ENCODE results near the gene ANKH.
A peak's percentile ranks its signal among the peaks of the same experiment; 100 is the strongest.
"Not testable (repeated sequence)": the region's sequence is repeated elsewhere in the genome, so short reads cannot be mapped to it uniquely, and the experiment has no call there.

Gene ANKH

DNA sequence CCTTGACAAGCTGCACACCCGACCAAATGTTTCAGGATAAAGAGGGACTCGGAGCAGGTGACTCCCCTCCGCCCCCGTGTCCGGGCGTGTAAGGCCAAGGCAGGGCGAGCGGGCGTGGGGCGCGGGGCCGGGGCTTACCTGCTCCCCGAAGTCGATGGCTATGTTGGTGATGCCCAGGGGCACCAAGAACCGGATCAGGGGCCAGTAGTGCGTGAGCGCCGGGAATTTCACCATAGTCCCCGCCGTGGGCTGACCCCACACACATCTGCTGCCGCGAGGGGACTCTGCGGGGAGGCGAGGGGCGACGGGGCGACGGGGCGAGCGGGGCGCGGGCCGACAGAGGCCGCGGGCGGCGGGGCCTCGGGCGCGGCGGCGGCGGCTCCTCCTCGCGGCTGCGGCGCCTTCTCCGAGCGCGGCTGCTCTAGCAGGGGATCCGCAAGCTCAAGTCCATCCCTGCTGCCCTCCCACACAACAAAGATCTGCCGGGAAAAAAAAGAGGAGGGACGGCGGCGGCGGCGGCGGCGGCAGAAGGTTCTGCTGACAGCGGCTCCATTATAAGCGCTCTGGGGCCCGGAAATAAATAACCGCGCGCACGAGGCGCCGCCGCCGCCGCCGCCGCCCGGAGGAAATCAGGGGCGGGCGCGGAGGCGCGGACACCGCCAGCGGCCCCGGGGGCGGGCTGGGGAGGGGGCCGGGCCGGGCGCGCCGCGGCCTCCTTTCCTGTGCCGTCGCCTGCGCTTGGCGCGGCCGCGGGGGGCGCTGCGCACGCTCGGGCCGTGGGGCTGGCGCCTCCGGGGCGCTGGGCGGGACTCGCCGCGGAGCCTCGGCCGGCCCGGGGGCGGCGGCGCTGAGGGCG, at the start of gene ANKH:
Gene ANKH, minus strand, starts transcription at position 565 of the 856 bp plus-strand sequence. Its CDS starts 331 bp downstream, at position 234.
- DNase-seq: peak; percentile 77

DNA sequence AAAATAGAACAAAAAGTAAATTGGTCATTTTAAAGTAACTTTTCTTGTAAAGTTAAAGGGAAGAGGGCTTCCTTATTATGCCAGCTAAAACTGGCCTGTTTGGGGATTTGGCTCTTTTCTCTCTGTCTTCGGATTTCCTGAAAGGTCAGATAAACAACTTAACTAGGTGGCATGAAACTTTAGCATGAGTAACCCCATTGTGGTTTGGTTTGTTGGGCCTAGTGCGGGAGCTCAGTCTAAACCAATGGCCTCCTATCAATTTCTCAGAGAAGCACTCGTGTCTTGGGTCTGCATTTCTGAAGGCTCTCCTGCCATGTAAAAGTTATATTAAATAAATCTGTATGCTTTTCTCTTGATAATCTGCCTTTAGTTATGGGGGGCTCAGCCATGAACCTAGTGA, 48.5 kb upstream of the ANKH start:
- DNase-seq: no peak

DNA sequence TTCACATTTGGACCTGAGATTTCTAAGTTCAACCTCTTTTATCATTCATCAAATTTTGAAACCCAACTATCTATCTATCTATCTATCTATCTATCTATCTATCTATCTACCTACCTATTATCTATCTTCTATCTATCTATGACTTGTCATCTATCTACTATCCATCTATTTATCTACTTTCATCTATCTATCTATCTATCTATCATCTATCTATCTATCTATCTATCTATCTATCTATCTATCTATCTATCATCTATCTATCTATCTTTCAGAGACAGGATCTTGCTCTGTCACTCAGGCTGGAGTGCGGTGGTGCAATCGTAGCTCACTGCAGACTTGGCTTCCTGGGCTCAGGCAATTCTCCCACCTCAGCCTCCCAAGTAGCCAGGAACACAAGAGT, 47.5 kb upstream of the ANKH start:
- DNase-seq: not testable (repeated sequence)

DNA sequence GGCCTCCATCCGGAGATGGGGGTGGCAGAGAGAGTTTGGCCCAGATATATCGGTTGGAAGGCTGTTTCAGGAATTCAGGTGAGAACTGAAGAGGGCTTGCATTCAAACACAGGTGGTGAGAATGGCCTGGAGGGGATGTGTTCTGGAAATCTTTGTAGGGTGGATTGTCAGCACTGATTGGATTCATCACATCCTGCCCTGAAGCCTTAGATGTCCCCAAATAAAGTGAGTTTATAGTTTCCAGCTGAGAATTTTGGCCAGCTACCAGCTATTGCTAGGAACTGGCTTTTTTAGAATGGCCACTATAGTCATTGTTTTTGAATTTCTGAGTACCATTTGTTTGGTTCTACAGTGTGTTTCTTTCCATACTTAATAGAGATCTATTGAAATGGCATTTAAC, 46.1 kb upstream of the ANKH start:
- DNase-seq: no peak

DNA sequence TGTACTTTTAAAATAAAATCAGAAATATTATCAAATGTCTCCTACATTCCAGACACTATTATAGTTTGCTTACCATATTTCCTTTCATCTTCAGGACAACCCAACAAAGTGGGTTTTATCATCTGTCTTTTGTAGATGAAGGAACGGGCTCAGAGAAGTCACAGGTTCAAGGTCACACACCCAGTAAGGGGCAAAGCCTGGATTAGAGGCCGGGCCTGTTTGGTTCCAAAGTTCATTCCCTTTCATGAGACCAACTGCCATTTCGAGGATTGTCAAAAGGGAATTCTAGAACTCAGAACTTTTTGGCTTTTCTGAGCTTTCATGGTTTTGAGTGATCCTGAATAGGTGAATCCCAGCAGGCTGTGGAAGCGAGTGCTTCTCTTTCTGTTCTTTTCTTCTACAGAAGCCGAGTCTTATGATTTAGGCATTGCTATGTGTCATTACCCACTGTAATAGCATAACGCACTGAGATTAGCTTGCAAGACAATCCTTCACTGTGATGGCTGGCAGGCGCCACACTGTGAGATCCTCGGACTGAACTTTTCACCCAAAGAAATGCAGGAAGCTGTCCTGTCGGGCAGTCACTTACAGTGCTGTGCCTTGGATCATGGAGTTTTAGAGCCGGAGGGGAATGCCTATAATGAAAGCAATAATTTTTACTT, 43.8 kb upstream of the ANKH start:
- DNase-seq: no peak

DNA sequence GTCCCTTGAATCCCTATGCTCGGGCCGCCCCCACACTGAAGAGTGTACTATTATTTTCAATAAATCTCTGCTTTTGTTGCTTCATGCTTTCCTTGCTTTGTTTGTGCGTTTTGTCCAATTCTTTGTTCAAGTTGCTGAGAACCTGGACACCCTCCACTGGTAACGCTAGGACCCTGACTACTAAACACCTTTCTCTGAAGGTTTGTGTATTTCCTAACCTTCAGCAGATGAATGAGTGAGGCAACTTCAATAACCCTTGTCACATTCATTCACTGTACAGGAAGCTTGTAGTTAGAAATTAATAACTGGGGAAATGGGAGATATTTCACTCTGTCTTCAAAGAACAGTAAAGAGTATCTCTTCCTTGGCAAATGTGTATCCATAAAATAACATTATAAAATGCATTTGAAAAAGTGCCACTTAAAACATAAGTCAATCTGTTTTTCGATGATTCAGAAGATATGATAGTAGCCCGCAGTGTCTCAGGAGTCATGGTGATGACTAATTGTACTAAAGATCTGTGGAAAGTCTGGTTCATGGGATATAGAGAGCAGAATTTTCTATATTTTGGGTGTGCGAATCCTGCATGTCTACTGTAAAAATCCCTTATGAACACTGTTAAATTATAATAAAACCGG, 43.2 kb upstream of the ANKH start:
- DNase-seq: no peak

DNA sequence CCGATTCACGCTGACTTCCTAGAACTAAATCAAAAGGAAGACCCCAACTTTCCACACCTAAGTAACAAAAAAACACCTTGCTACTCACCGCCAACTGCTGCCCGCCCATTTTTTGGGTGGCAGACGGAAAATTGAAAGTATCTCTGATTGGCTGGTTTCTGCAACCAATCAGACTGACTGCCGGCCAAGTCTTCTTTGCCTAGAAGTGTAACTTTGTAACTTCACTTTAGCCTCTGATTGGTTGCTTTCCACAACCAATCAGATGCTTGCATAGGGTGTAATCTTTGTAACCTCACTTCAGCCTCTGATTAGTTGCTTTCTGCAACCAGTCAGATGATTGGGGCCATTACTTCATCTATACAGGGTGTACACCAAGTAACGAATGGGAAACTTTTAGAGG, 42.6 kb upstream of the ANKH start:
- DNase-seq: no peak

DNA sequence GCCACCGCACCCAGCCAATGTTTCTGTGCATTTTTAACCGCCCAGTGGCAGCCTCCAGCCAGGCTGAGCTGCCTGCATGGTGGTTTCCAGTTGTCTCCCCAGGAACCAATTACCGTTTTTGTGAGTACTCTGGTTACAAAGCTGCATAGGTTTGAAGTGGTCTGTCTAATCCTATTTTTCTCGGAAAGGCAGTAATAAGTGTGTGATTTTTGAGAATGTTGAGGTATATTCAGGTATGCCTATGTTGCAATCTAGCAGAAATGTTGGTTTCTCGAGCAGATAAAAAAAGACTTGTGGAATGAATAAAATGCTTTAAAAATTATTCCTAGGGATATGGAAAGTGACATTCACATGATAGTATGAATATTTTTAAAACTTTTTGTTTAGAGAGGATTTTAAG, 41.5 kb upstream of the ANKH start:
- no peak for DNase-seq

DNA sequence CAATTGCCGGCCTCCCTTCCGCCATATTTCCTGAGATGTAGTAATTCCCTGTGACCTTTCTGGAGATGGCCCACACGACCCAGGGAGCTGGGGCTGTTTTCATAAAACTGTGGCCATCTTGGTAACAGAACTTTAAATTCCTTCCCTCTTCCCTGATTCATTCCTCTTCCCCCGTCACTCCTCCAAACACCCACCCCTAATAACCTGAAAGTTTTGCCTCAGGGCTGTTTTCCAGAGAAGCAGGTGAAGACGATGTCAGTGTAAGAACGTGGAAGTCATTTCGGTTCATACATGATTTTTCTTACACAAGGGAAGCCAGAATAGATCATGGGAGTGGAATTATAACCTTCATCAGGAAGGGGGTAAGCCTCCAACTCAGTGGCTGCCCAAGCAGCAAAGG, 40.6 kb upstream of the ANKH start:
- DNase-seq: no peak

DNA sequence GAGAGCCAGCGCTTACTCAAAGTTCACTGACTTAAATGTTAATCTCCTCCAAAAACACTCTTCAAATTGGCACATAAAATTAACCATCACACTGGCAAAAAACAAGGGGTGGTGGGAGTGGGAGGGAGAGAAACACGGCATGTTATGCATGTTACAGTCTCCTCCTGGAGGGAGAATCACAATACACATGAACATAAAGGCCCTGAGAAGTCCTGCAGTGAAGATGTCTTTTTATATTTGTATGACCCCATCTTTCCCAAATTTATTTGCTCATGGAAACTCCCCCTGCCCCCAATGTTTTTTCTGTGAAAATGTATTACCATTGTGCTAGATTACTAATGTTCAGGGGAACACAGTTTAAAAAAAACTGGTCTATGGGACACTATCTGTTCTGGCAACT, 37.8 kb upstream of the ANKH start:
- DNase-seq: no peak

DNA sequence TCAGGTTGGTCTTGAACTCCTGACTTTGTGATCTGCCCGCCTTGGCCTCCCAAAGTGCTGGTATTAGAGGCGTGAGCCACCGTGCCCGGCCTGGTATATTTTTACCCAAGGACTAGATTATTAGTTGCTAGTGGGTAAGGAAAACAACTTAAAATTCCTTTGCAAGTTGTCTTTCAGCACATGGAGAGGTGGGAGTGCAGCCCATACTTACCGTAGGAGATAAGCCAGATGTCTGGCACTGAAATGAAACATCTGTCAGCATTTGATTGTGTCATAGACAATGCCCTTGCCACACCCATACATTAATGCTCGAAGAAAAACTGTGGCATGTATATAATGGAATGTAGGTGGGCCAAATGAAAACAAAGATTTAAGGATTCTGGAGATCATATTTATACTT, 36.6 kb upstream of the ANKH start:
- DNase-seq: no peak

DNA sequence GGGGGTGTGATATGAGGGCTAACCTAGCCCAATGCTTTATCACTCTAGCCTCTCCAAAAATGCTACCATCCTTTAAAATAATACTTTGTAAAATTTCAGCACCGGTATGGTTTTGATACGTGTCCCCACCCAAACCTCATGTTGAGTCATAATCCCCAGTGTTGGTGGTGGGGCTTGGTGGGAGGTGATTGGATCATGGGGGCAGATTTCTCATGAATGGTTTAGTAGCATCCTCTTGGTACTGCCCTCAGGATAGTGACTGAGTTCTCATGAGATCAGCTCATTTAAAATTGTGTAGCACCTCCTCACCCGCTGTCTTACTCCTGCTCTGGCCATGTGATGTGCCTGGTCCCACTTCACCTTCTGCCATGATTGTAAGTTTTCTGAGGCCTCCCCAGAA, 35.0 kb upstream of the ANKH start:
- DNase-seq: no peak

DNA sequence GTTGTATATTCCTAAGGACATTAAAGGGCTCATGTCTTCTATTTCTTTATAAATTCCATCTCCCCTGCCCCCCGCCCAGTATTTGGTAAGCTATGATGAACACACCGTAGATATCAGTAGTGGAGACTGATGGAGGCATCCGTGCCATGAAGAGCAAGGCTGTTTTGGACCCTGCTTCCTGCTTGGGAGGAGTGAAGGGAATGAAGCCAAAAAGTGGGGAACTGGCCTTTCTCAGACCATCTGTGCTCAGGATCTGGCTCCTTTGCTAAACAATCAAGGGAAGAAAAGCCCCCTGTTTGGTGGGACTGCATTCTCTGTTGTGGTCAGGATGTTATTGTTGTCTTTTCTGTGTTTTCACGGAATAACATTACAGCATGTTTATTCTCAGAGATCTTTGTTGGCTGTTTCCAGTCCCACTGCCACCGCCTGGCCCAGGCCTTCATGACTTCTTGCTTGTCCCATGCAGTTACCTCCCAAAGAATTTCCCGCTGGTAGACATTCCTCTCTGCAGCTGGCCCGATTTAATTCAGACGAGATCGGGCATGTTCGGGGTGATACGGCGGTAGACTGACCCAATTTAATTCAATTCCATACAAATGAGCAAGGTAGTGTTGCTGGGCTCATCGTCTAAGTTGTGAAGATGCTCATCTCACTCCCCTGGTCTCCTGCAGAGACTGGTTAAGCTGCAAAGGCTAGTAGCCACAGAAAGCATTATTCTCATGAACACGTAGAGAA, 31.4 kb upstream of the ANKH start:
- no peak for DNase-seq

DNA sequence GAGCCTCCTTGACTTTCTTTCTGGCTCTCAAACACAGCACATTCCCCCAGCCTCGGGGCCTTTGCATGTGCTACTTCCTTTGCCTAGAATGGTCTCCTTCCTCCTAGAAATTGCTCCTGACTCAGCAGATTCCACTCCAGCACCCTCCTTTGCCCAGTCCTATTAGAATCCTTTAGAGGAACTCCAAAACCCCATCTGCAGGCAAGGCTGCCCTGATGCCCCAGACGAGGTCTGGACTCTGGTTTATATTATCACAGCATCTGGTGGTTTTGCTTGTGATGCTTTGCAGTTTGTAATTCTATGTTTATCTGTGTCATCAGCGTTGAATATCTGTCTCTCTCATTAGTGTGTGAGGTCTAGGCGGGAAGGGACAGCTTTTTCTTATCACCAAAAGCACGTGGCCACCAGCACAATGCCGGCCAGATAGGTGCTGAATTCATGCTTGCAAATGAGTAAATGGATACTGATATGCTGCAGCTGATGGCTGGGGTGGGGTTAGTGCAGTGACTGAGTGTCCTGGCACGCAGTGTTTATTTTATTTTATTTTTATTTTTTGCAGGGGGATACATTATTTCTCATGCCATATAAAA, 30.0 kb upstream of the ANKH start:
- no peak for DNase-seq

DNA sequence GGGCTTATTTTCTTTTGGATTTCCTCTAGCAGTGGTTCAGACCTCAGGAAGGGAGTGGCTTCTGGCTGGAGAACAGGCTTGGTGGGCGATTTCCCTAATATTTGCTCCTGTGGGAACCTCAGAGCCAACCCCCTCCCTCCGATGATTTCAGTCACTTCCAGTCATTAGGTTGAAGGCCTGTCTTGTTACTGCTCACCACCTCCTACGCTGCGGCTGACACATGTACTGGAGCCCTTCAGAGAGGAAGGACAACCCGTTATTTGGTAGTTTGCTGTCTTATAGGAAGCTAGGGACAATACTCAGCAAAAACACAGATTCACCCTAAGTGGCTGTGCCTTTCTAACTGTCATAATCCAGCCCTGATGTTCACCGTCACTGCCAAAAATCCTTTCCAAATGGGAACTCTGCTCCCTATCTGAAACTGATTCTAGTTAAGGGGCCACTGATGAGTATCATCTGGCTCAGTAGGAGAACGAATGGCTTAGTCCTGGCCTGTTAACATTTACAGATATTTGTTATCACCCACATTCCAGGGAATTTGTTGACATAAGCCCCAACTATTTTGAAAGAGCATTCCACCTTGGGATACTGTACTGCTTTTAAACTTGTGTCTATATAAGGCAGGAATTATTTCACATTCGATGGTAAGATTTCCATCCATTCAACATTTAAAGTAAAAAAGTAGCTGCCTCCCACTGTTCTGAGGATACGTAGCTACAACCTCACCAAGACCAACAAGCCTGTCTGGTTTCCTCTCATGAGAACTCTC, 29.3 kb upstream of the ANKH start:
- DNase-seq: no peak

DNA sequence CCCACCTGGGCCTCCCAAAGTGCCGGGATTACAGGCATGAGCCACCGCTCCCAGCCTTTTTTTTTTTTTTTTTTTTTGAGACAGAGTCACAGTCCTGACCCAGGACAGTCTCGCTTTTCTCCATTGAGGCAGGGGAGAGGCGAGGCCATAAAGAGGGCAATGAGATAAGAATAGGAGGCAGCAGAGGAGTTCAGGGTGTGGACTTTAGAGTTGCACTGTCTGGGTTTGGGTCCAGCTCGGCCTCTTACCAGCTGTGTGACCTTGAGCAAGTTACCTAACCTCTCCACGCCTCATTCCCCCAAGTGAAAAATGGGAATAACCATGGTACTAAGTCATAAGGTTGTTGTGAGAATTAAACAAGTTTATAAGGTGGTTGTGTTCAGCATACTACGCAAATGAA, 24.6 kb upstream of the ANKH start:
- DNase-seq: no peak

DNA sequence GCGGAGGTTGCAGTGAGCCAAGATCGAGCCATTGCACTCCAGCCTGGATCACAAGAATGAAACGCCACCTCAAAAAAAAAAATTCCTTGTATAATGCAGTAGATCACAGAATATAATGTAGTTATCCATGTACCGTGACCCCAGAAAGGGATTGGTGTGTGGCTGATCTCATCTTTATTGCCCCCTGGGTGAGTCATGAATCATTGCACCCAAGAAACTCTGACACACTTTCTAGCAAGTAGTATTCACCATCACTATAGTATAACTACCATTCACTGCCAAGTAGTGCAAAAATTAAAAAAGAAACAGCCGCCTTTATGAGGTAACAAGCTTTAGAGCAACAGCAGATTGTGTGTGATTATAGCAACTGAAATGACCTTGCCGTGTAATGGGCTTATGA, 23.7 kb upstream of the ANKH start:
- DNase-seq: no peak

DNA sequence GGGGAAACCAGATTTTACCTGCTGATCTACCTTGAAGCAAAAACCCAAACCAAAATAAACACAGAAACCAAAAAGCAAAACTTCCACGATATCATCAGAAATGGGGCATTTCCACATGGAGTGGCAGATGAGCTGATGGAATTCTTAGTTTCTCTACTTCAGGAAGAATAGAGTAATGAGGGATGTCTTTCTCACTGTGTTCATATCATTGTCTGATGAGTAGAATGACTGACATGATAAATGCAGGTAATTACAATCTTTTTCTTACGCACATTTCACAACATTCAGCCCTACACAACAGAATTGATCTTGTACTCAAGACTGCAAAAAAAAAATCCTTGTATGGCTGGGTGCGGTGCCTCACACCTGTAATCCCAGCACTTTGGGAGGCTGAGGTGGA, 23.2 kb upstream of the ANKH start:
- DNase-seq: no peak

DNA sequence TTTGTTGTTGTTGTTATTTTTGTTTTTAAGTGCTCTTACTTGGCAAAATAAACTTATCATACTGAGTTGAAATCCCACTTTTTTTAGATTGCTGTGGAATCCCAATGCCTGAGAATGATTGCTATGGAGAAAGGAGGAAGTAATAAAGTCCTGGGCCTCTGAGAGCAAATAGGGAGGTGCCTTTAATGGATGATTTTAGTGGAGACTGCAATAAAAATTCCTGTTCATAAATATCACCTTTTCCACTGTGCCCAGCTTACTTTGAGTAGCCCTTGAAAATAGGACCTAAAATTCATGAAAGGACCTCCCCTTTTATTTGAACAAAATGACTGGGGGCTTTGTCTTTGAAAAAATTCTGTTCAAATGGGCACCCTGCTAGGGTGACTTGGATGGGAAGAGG, 21.8 kb upstream of the ANKH start:
- no peak for DNase-seq

DNA sequence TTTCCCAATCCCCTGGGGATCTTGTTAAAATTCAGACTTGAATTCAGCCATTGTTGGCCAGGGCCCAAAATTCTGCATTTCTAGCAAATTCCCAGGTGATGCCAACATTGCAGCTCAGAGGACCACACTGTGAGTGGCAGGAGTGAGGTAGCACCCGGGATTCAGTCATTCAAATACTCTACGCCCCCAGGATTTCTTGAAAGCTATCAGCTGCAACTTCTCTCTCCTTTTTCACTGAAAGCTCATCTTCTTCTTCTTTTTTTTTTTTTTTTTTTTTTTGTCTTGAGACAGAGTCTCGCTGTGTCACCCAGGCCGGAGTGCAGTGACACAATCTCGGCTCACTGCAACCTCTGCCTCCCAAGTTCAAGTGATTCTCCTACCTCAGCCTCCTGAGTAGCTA, 19.3 kb upstream of the ANKH start:
- no peak for DNase-seq

DNA sequence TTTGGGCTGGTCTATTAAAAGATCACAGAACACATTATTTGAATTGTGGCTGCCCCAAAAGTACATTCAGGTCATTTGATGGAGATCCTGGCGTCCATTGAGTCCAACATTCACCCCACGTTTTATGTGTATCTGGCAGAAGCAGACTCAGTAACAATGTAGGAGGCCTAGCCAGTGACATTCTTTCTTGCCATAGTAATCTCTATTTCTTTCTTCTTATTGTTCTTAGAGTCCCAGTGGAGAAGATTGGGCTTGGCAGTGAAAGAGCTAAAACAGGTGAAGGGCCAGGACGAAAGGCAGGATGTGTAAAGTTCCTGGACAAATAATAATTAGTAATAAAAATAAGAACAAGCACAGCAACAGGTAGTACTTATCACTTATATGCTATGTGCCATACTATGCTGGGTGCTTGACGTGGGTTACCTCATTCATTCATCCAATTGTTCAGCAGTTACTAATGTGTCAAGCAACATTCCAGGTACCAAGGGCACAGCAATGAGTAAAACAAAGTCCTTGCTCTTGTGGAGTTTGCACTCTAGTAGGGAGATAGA, 12.6 kb upstream of the ANKH start:
- DNase-seq: no peak
